Large intestine (tissue), 3 donors: ENCODE data around the gene ZNF107. TPM values are rescaled to one million over a fixed set of nuclear protein-coding genes. Genes with fewer than 3 reads are reported as not detected.

ENCODE experiments used
- DNase-seq, 2 donors: peaks; one replicate each; pipeline versions ENCODE4 v3.0.0 to v3.0.0-alpha.2; 2013
- H3K27ac ChIP-seq: one replicate; pipeline ENCODE4 v1.5.1; 2013; ENCODE audit warnings: low read length
- H3K27me3 ChIP-seq: 2 replicates; pipeline ENCODE4 v1.6.1; 2013; ENCODE audit warnings: low read length; ENCODE audit not compliant: control insufficient read depth, insufficient read depth
- H3K36me3 ChIP-seq: 2 replicates; pipeline ENCODE4 v1.6.1; 2013; ENCODE audit warnings: low read length; ENCODE audit not compliant: control insufficient read depth, insufficient read depth
- H3K4me1 ChIP-seq: one replicate; pipeline ENCODE4 v1.6.1; 2013; ENCODE audit warnings: low read length; ENCODE audit not compliant: control insufficient read depth, insufficient read depth
- H3K4me3 ChIP-seq: one replicate; pipeline ENCODE4 v1.5.1; 2013; ENCODE audit warnings: low read length
- H3K9me3 ChIP-seq: one replicate; pipeline ENCODE4 v1.6.1; 2013; ENCODE audit warnings: mild to moderate bottlenecking, low read depth, low read length, moderate library complexity; ENCODE audit not compliant: control insufficient read depth
- WGBS: methylation state at CpG from one replicate; pipeline ENCODE4 v1.1.5; 2013; ENCODE audit warnings: low lambda C conversion rate; ENCODE audit not compliant: insufficient coverage; 5-methylcytosine and 5-hydroxymethylcytosine counted together
- polyA plus RNA-seq: library from polyadenylated mRNA; unstranded; fragments of 120-200 nt; gene quantifications from one replicate; pipeline ENCODE4 v1.2.1, GENCODE V29; 2013

ZNF107 gene
- polyA plus RNA-seq, 1 donor = 6.1 TPM

GRCh38 chr7:64630496-64630895, 35.4 kb upstream of the ZNF107 start:
- WGBS = no CpG with 5 or more reads among the region's 2 CpGs
- Histone ChIP-seq H3K27me3 (no peaks in the 10 kb centered on the region), H3K27ac (no peak overlapping the region), H3K4me3 (no peak overlapping the region), H3K9me3 (no peaks in the 10 kb centered on the region), H3K4me1 (no peaks in the 10 kb centered on the region), H3K36me3 (no peaks in the 10 kb centered on the region)
- no peak for DNase-seq

GRCh38 chr7:64632029-64632428, 33.9 kb upstream of the ZNF107 start:
- no peak overlapping the region for H3K27ac ChIP-seq
- H3K36me3 ChIP-seq = no peaks in the 10 kb centered on the region
- no peaks in the 10 kb centered on the region for H3K9me3 ChIP-seq
- no peak for DNase-seq
- WGBS = no CpG with 5 or more reads among the region's 1 CpG
- no peaks in the 10 kb centered on the region for H3K27me3 ChIP-seq
- H3K4me3 ChIP-seq = no peak overlapping the region
- no peaks in the 10 kb centered on the region for H3K4me1 ChIP-seq

GRCh38 chr7:64633401-64633800, 32.5 kb upstream of the ZNF107 start:
- Histone ChIP-seq H3K36me3 (no peaks in the 10 kb centered on the region), H3K4me3 (no peak overlapping the region), H3K27ac (no peak overlapping the region), H3K9me3 (no peaks in the 10 kb centered on the region), H3K27me3 (no peaks in the 10 kb centered on the region), H3K4me1 (no peaks in the 10 kb centered on the region)
- no peak for DNase-seq
- no CpG with 5 or more reads among the region's 3 CpGs for WGBS

GRCh38 chr7:64634406-64635062, 31.4 kb upstream of the ZNF107 start:
- WGBS = no CpG with 5 or more reads among the region's 2 CpGs
- H3K27me3 ChIP-seq = no peaks in the 10 kb centered on the region
- no peaks in the 10 kb centered on the region for H3K9me3 ChIP-seq
- DNase-seq = no peak
- no peaks in the 10 kb centered on the region for H3K36me3 ChIP-seq
- H3K27ac ChIP-seq = no peak overlapping the region
- no peak overlapping the region for H3K4me3 ChIP-seq
- no peaks in the 10 kb centered on the region for H3K4me1 ChIP-seq

- Histone ChIP-seq H3K4me3 (no peak overlapping the region), H3K27me3 (no peaks in the 10 kb centered on the region), H3K9me3 (no peaks in the 10 kb centered on the region), H3K4me1 (no peaks in the 10 kb centered on the region), H3K27ac (no peak overlapping the region), H3K36me3 (no peaks in the 10 kb centered on the region)
- WGBS = no CpG with 5 or more reads among the region's 4 CpGs
- DNase-seq = no peak
These were observed 29.5 kb upstream of the ZNF107 start for GRCh38 chr7:64636386-64636785.

- H3K36me3 ChIP-seq = no peaks in the 10 kb centered on the region
- no peak overlapping the region for H3K4me3 ChIP-seq
- no peaks in the 10 kb centered on the region for H3K9me3 ChIP-seq
- DNase-seq = no peak
- H3K4me1 ChIP-seq = no peaks in the 10 kb centered on the region
- H3K27me3 ChIP-seq = no peaks in the 10 kb centered on the region
- no peak overlapping the region for H3K27ac ChIP-seq
- WGBS = 90% methylated on average over 2 of the region's 4 CpGs
These were observed 28.1 kb upstream of the ZNF107 start for GRCh38 chr7:64637521-64638445.

GRCh38 chr7:64638822-64639221, 27.1 kb upstream of the ZNF107 start:
- no peak overlapping the region for H3K4me3 ChIP-seq
- no peaks in the 10 kb centered on the region for H3K4me1 ChIP-seq
- no peaks in the 10 kb centered on the region for H3K27me3 ChIP-seq
- no peak overlapping the region for H3K27ac ChIP-seq
- WGBS = no CpG with 5 or more reads among the region's 2 CpGs
- no peaks in the 10 kb centered on the region for H3K36me3 ChIP-seq
- no peaks in the 10 kb centered on the region for H3K9me3 ChIP-seq
- no peak for DNase-seq

GRCh38 chr7:64639267-64640001, 26.5 kb upstream of the ZNF107 start:
- DNase-seq = no peak
- 33% methylated on average over 1 of the region's 2 CpGs for WGBS
- Histone ChIP-seq H3K27me3 (no peaks in the 10 kb centered on the region), H3K4me3 (no peak overlapping the region), H3K9me3 (no peaks in the 10 kb centered on the region), H3K36me3 (no peaks in the 10 kb centered on the region), H3K27ac (no peak overlapping the region), H3K4me1 (no peaks in the 10 kb centered on the region)

GRCh38 chr7:64640504-64640903, 25.4 kb upstream of the ZNF107 start:
- Histone ChIP-seq H3K4me3 (no peak overlapping the region), H3K4me1 (no peaks in the 10 kb centered on the region), H3K27ac (no peak overlapping the region), H3K36me3 (no peaks in the 10 kb centered on the region), H3K27me3 (no peaks in the 10 kb centered on the region), H3K9me3 (no peaks in the 10 kb centered on the region)
- WGBS = no CpG with 5 or more reads among the region's 3 CpGs
- no peak for DNase-seq

- DNase-seq = no peak
- Histone ChIP-seq H3K27ac (no peak overlapping the region), H3K36me3 (no peaks in the 10 kb centered on the region), H3K4me3 (no peak overlapping the region), H3K4me1 (no peaks in the 10 kb centered on the region), H3K27me3 (no peaks in the 10 kb centered on the region), H3K9me3 (no peaks in the 10 kb centered on the region)
- WGBS = no CpG with 5 or more reads among the region's 4 CpGs
These were observed 23.9 kb upstream of the ZNF107 start for GRCh38 chr7:64642046-64642445.
